ENCODE measurements around the gene APOBEC3H. TPM values are rescaled to one million over a fixed set of nuclear protein-coding genes. Genes with fewer than 3 reads are reported as not detected.

The APOBEC3H gene
- total RNA-seq, 1 experiment from 2014 or later: 1.2 TPM

DNA sequence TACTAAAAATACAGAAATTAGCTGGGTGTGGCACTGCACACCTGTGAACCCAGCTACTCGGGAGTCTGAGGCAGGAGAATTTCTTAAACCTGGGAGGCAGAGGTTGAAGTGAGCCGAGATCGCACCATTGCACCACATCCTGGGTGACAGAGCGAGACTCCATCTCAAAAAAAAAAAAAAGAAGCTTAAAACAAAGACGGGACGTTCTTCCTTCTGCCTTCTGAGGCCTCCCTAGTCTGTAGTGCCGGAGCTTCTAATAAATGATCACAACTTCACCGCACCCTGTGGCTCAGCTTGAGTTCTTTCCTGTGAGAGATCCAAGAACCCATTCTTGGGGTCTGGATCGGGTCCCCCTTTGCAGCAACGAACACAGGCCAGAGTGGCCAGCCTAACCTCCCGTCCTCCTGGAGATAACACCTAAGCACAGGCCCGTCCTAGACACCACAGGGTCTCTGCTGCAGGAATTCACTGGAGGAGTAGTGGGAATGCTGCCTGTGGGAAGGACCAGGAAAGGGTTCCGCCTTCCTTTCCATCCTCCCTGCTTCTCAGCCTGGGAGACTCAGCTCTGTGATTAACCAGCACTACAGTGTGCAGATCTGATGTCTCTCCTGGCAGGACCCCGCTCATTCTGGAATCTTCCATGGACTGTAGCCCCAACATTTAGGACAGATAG lies 2.2 kb upstream of the APOBEC3H start:
- H3K4me3 Mint-ChIP-seq (ENCODE audit: unreplicated experiment): no peak overlapping the region
- BruUV-seq (replicated peaks): no TSS peak
- no peaks in the 10 kb centered on the region for H3K27me3 Mint-ChIP-seq (ENCODE audit: insufficient read depth, unreplicated experiment)
- H3K9me3 Mint-ChIP-seq (ENCODE audit: unreplicated experiment): no peaks in the 10 kb centered on the region
- POLR2A ChIA-PET: no interaction called here
- DNase-seq (ENCODE audit: unreplicated experiment): no peak
- intact Hi-C loops (cut with micrococcal nuclease): no loop called here
- TF ChIP-seq, protein P1, sequence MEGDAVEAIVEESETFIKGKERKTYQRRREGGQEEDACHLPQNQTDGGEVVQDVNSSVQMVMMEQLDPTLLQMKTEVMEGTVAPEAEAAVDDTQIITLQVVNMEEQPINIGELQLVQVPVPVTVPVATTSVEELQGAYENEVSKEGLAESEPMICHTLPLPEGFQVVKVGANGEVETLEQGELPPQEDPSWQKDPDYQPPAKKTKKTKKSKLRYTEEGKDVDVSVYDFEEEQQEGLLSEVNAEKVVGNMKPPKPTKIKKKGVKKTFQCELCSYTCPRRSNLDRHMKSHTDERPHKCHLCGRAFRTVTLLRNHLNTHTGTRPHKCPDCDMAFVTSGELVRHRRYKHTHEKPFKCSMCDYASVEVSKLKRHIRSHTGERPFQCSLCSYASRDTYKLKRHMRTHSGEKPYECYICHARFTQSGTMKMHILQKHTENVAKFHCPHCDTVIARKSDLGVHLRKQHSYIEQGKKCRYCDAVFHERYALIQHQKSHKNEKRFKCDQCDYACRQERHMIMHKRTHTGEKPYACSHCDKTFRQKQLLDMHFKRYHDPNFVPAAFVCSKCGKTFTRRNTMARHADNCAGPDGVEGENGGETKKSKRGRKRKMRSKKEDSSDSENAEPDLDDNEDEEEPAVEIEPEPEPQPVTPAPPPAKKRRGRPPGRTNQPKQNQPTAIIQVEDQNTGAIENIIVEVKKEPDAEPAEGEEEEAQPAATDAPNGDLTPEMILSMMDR (IDR thresholded peaks at IDR 0.05; ENCODE audit: unreplicated experiment): no peak
- CTCF ChIA-PET: interaction anchor here (0.7 kb wide), 1 partner anchor 224 kb away, joined by 4 read pairs; no protein-coding TSS in a partner anchor
- H3K27ac Mint-ChIP-seq (ENCODE audit: low read depth, unreplicated experiment): no peak overlapping the region
- no peaks in the 10 kb centered on the region for H3K36me3 Mint-ChIP-seq (ENCODE audit: insufficient read depth, unreplicated experiment)
- H3K4me1 Mint-ChIP-seq (ENCODE audit: insufficient read depth, unreplicated experiment): peaks cover 17% of the 10 kb centered on the region

DNA sequence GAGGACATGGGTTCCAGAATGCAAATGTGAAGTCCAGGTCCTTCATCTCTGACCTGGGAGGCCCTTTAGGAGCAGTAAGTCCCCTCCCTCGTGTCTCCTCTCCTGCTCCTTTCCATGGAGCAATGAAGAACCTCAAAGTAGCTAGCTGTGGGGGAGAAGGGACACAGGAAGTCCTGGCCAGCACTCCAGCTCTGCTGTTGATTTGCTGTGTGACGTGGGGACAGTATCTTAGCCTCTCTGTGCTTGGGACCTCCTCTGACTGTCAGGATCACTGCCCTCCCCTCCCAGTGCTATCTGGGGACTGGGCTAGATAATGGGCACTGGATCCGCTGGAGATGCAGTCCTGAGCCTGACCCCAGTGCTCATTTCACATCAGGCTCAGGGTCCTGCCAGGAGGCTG lies 1.1 kb upstream of the APOBEC3H start:
- H3K36me3 Mint-ChIP-seq (ENCODE audit: insufficient read depth, unreplicated experiment): no peaks in the 10 kb centered on the region
- peaks cover 7% of the 10 kb centered on the region for H3K4me1 Mint-ChIP-seq (ENCODE audit: insufficient read depth, unreplicated experiment)
- TF ChIP-seq, protein P1 (IDR thresholded peaks at IDR 0.05; ENCODE audit: unreplicated experiment): no peak
- ChIA-PET POLR2A (no interaction called here), CTCF (no interaction called here)
- no peaks in the 10 kb centered on the region for H3K9me3 Mint-ChIP-seq (ENCODE audit: unreplicated experiment)
- intact Hi-C loops (cut with micrococcal nuclease): no loop called here
- H3K27ac Mint-ChIP-seq (ENCODE audit: low read depth, unreplicated experiment): peak overlapping the region; percentile 31
- H3K4me3 Mint-ChIP-seq (ENCODE audit: unreplicated experiment): no peak overlapping the region
- no TSS peak for BruUV-seq (replicated peaks)
- DNase-seq (ENCODE audit: unreplicated experiment): no peak
- H3K27me3 Mint-ChIP-seq (ENCODE audit: insufficient read depth, unreplicated experiment): no peaks in the 10 kb centered on the region

DNA sequence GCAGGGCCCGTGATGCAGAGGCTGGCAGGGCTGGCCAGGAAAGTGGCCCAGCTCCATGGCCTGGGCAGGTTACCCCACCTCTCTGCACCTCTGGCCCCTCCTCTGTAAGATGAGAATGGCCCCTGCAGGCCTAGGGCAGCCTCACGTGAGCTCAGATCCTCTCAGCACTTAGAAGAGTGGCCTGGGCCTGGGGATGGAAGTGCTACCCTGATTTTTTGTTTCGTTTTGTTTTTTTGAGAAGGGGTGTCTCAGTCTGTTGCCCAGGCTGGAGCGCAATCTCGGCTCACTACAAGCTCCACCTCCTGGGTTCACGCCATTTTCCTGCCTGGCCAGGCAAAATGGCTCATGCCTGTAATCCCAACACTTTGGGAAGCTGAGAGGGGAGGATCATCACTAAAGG lies 982 bp downstream of the APOBEC3H start:
- peak; percentile 54 for DNase-seq (ENCODE audit: unreplicated experiment)
- TF ChIP-seq, protein P1 (IDR thresholded peaks at IDR 0.05; ENCODE audit: unreplicated experiment): no peak
- CTCF ChIA-PET: interaction anchor here (0.6 to 1.1 kb wide), 3 partner anchors 228 to 646 kb away, joined by 3 to 4 read pairs (median 3); no protein-coding TSS in a partner anchor
- no TSS peak for BruUV-seq (replicated peaks)
- H3K4me3 Mint-ChIP-seq (ENCODE audit: unreplicated experiment): no peak overlapping the region
- peaks cover 7% of the 10 kb centered on the region for H3K4me1 Mint-ChIP-seq (ENCODE audit: insufficient read depth, unreplicated experiment)
- intact Hi-C loops (cut with micrococcal nuclease): no loop called here
- POLR2A ChIA-PET: interaction anchor here (0.6 to 1.2 kb wide), 2 partner anchors 11 to 24 kb away, joined by 3 to 5 read pairs; no protein-coding TSS in a partner anchor
- peak overlapping the region; percentile 88 for H3K27ac Mint-ChIP-seq (ENCODE audit: low read depth, unreplicated experiment)
- H3K9me3 Mint-ChIP-seq (ENCODE audit: unreplicated experiment): no peaks in the 10 kb centered on the region
- H3K36me3 Mint-ChIP-seq (ENCODE audit: insufficient read depth, unreplicated experiment): no peaks in the 10 kb centered on the region
- no peaks in the 10 kb centered on the region for H3K27me3 Mint-ChIP-seq (ENCODE audit: insufficient read depth, unreplicated experiment)

DNA sequence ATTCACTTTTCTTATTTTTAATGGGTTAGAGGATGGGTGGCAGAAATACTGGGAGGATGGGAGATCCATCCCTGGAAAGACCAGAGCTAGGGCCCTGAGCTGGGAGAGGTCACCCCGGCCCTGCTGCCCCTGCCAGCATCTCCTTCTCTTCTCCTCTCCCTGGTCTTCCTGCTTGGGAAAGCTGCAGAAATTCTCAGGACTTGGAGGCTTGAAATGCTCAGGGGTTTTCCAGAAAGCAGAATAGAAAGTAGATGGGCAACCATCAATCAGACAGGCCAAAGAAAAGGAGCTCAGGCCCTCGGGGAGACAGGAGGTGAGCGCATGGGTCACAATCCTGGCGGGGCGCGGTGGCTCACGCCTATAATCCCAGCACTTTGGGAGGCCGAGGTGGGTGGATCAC lies 1.5 kb downstream of the APOBEC3H start:
- Mint-ChIP-seq H3K36me3 (ENCODE audit: insufficient read depth, unreplicated experiment) (no peaks in the 10 kb centered on the region), H3K27me3 (ENCODE audit: insufficient read depth, unreplicated experiment) (no peaks in the 10 kb centered on the region), H3K9me3 (ENCODE audit: unreplicated experiment) (no peaks in the 10 kb centered on the region), H3K27ac (ENCODE audit: low read depth, unreplicated experiment) (peak overlapping the region; percentile 88), H3K4me3 (ENCODE audit: unreplicated experiment) (no peak overlapping the region), H3K4me1 (ENCODE audit: insufficient read depth, unreplicated experiment) (peaks cover 7% of the 10 kb centered on the region)
- no peak for DNase-seq (ENCODE audit: unreplicated experiment)
- BruUV-seq (replicated peaks): no TSS peak
- ChIA-PET POLR2A (interaction anchor here (0.5 to 0.6 kb wide), 2 partner anchors 12 to 25 kb away, joined by 3 read pairs; no protein-coding TSS in a partner anchor), CTCF (interaction anchor here (0.6 to 1.1 kb wide), 3 partner anchors 229 to 646 kb away, joined by 3 to 4 read pairs (median 3); no protein-coding TSS in a partner anchor)
- intact Hi-C loops (cut with micrococcal nuclease): no loop called here
- TF ChIP-seq, protein P1 (IDR thresholded peaks at IDR 0.05; ENCODE audit: unreplicated experiment): no peak
